Inferior parietal cortex (tissue), 1 donor: ENCODE data around the gene TRABD2B.

Experiments
- DNase-seq: peaks from one replicate; pipeline ENCODE4 v3.0.0-alpha.2; 2016; ENCODE audit errors: extremely low spot score

TRABD2B gene

DNA sequence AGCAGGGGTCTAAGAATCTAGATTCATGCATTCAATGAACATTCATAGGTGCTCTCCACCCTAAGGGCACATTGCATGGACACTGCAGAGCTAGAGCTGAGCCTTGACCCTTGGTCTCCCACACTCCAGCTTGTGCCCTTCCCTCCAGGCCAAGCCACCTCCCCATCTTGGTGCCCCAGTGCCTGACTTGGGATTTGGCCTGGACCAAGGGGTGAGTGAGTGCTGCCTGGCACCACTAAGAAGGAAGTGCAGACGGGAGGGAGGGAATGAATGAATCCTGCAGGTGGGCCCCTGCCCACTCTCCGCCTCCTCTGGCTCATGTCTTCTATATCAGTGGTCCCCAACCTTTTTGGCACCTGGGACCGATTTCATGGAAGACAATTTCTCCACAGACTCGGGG, 146.7 kb downstream of the TRABD2B start:
- DNase-seq, result no peak

DNA sequence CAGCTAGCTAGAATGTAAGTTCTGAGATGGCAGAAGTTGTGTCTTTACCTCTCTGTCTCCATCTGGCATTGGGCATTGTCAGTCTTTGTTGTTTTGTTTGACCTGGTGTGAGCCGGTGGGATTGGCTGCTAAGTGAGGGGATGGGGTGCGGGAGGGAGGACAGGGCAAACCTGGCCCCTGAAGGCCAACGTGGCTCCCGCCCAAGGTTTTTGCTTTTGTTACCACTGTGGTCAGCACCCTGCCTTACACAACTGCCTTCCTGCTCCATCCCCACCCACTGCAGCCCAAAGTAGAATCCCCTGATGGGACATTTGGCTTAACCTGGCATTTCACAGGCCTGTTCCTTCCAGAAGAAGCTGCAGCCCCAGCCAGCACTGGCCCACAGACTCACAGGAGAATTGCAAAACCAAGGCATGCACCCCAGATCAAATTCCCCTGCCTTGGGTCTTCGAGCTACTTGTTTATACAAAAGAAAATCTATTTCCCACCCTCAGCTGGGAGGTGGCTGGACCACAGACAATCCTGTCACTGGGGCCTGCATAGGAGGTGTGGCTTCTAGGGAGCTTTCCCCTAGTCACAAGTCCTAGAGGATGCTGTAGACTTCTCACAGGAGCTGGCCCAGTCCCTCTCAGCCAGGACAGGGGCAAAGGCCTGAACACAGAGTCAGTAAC, 147.5 kb downstream of the TRABD2B start:
- DNase-seq, result no peak

DNA sequence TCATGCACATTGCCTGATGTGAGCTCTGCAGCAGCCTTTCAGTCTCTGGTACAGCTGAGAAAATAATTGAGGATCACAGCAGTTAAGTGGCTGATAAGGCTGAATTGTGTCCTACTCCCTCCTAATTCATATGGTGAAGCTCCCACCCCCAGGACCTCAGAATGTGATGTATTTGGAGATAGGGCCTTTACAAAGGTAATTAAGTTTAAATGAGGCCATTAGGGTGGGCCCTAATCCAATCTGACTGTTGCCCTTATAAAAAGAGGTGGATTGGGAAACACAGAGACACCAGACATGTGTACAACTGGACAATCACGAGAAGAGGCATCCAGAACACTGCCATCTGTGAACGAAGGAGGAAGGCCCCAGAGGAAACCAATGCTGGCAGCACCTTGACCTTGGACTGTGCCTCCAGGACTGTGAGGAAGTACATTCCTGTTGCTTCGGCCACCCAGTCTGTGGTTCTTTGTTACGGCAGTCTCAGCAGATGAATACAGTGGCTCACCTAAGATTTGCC, 148.1 kb downstream of the TRABD2B start:
- DNase-seq, result no peak

- DNase-seq, result no peak
Observed at GRCh38 chr1:47847763-47848162, 149.4 kb downstream of the TRABD2B start.

GRCh38 chr1:47844558-47844955, 152.6 kb downstream of the TRABD2B start:
- no peak for DNase-seq

GRCh38 chr1:47843781-47844557, 153.2 kb downstream of the TRABD2B start:
- no peak for DNase-seq

DNA sequence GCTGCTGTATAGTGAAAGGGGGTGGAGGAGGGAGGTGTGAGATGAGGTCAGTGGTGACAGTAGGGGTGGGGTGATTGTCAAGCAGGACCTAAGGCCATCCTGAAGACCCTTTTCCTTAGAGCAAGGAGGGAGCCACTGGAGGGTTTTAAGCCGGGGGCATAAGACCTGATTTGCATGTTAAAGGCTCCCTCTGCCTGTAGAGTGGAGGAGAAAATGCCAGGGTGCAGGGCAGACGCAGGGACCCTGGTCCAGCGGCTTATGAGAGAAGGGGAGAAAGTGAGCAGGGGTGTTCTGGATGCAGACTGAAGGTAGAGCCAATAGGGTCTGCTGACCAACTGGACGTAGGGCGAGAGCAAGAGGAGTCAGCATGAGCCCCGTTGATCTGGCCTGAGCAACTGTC, 154.1 kb downstream of the TRABD2B start:
- no peak for DNase-seq

GRCh38 chr1:47842228-47842919, 154.8 kb downstream of the TRABD2B start:
- no peak for DNase-seq

DNA sequence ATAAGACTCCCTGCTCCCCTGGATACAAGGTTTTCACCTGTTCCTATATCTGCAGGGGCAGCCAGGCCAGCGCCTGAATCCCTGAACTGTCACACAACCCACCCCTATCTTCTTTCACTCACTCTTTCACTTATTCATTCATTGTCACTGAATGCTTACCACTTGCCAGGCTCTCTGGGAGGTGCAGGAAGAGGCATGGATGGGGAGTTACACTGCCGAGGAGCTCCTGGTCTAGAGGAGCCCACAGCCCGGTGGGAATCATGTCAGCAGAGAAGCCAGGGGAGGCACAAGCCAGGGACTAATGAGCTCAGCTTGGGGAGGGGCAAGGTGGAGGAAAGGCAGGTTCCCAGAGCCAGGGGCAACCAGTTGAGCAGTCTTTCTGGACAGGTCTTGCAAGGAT, 155.8 kb downstream of the TRABD2B start:
- no peak for DNase-seq

DNA sequence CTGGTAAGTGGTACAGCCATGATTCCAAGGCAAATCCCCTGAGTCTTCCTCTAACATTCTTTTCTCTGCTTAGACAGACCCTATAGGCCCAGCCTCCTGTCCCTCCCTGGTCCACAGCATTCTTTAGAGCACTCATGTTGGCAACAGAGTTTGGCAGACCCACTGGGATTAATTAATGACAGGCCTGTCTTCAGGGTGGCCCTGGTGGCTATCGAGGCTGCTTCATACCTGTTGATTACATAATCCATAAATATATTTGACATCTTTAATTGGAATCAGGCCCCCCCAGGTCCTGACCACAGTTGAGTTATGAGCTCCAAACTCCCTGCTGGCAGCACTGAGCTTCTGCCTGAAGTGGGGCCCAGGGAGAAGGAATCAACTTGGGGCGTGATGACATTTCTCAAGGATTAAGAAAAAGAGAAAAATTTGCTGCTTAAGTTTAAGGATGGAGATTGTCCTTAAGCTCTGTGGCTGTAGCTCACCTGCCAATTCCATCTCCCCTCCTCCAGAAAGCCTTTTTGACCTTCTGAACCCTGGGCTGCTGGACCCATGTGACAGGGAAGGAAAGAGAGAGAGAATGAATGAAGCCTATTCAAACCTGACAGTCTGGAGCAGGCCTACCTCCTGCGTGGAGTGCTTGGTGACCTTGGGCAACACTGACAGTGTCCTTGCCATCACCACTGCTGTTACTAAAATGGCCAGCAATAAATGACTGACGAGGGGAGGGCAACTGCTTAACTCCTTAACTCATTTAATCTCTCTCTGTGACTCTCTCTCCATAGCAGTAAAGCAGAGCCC, 156.6 kb downstream of the TRABD2B start:
- DNase-seq, result no peak

DNA sequence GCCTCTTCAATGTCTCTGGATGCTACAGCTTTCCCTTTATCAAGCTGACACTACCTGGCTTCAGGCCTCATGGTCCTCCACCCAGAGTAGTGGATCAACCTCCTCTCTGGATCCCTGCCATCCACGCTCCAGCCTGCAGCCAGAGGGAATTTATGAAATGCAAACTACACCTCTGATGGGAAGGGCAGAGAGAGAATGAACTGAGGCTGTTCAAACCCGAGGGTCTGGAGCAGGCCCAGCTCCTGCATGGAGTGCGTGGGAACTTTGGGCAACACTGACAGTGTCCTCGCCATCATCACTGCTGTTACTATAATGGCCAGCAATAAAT, 157.8 kb downstream of the TRABD2B start:
- no peak for DNase-seq

GRCh38 chr1:47838562-47839432, 158.4 kb downstream of the TRABD2B start:
- no peak for DNase-seq

DNA sequence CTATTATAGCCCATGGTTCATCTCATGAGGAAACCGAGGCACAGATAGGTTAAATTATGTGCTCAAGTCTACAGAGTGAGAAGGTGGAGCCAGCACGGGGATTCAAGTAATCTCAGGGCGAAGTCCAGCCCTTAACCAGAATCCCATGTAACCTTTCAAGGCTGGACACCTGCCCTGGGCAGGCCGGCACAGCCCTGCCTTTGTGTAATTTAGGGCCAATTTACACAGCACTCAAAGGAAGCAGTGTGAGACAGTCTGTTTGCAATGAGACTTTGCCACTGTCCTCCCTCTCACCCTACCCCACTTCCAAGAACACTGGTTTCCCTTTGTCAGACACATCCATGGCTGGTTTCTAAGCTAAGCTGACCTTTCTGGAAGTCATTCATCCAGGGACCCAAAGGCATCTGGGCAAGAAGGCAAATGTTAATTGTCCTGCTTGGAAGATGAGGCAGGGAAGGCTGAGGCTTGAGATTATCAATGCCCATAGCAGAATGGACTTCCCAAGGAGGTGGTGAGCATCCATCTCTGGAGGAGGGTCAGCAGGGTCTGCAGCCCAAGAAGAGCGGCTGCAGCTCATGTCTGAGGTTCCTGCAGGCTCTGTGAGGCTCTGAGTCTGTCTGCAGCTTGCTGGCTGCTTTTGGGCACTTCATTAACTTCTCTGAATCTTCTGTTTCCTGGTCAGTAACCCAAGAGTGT, 159.2 kb downstream of the TRABD2B start:
- no peak for DNase-seq

DNA sequence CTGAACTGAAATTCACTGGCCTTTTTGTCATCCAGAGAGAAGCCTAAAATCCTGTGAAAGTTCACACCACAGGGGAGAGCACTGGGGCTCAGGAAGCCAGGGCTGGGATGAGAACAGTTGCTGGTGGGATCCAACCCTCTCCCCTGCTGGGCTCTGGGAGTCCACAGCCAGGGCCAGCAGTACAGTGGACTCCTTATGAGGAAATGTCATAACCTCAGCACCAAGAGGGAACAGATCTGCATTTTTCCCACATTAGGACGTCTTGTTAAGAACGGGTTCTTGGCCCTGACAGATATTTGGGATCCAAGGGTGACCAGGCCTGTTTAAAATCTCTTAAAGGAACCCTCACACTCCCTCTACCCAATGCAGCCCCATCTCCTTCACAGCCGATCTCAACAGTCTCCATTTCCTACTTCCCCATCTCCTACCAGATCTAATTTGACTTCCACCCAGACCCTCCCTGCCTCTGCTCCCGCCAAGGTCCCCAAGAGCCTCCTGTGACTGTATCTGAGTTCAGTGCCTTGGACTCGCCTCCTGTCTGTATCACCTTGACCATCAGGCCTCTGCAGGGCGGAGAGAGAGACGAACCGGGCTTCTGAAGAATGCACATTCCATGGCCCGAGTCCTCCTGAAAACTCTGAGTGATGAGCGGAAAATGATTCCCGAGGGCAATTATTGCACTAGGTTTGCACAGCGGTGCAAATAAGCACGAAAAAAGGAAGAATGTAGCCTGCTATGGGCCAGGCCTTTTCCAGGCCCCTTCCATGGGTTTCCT, 159.9 kb downstream of the TRABD2B start:
- DNase-seq, result no peak

GRCh38 chr1:47835409-47835808, 161.8 kb downstream of the TRABD2B start:
- no peak for DNase-seq

GRCh38 chr1:47834326-47834725, 162.9 kb downstream of the TRABD2B start:
- DNase-seq, result no peak

DNA sequence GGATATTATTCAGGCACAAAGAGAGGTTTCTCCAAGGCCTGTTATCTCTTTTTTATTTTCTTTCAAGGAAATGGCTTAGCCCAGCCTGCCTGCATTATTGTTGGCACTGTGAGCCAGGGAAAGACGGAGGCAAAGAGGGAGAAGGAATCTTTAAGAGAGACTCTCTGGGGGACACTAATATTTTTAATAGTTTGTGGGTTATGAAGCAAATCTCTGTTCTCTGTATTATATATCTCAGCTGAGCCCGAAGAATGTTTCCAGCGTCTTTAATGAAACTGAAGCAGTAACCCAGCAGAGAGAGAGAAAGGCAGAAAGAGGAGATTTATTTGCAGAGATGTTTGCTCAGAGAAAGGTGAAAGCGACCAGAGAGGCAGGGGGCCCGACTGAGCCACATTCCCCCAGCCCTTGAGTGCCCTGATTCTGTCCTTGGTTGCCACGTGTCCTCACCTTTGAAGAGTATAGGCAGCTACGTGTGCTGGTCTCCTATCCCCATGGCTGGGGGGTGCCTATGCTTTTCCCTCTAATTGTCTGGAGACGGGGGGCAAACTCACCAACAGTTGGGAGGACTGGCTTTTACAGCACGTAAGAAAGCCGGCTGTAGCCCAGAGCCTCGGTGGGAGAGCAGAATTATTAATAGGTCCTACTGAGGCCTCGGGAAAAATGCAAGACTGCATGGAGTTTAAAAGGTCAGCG, 166.4 kb downstream of the TRABD2B start:
- DNase-seq, result no peak

DNA sequence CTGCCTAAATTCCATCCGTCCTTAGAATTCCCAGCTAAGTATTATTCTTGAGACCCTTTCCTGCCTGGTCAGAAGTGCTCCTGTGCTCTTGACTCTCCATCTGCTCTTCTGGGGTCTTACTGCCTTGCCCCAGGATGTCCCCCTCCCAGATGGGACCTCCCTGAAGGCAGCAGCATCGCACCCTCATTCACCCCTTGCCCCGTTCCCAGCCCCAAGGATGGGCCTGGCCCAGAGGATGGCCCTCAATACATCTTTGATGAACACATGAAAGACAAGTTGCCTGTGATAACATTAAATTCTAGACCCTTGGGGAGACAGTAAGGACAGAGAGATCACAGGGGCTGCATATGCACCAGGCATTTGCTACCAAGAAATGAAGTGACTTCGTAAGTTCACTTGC, 167.2 kb downstream of the TRABD2B start:
- no peak for DNase-seq

GRCh38 chr1:47828978-47829377, 168.2 kb downstream of the TRABD2B start:
- DNase-seq, result no peak
